Measurements from ENCODE around the gene MDFIC. TPM values are rescaled to one million over a fixed set of nuclear protein-coding genes. Genes with fewer than 3 reads are reported as not detected.

MDFIC gene
- total and polyA plus RNA-seq, 12 donors: 7.6 to 55.7 (median 33.6) TPM

DNA sequence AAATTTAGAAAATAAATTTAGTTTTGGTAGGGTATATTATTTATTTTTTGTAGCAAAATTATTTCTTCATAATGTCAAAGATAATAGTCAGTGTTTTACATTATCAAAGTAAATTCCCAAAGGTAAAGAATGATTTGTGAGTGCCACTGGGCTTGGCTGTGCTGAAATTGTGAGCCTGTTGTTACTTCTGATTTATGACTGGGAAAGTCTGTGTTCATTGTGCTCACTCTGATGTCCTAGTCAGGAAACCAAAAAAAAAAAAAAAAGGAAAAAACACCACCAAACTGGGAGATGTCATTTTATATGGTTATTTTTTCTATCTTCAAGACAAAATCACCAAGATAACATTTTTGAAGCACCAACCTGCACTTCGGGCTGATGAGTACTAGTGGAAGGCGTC, 44.3 kb downstream of the MDFIC start:
- Histone ChIP-seq H3K9me3 (no peaks in the 10 kb centered on the region), H3K27ac (no peak overlapping the region), H3K36me3 (no peaks in the 10 kb centered on the region), H3K27me3 (no peaks in the 10 kb centered on the region), H3K4me3 (no peak overlapping the region), H3K4me1 (peaks cover 0 to 20% (median 4%) of the 10 kb centered on the region in 9 donors)
- intact Hi-C loops (cut with DNase I): no loop called here
- WGBS, 2 donors: 87 to 93% methylated on average over 2 of the region's 2 CpGs
- TF ChIP-seq, protein P1, sequence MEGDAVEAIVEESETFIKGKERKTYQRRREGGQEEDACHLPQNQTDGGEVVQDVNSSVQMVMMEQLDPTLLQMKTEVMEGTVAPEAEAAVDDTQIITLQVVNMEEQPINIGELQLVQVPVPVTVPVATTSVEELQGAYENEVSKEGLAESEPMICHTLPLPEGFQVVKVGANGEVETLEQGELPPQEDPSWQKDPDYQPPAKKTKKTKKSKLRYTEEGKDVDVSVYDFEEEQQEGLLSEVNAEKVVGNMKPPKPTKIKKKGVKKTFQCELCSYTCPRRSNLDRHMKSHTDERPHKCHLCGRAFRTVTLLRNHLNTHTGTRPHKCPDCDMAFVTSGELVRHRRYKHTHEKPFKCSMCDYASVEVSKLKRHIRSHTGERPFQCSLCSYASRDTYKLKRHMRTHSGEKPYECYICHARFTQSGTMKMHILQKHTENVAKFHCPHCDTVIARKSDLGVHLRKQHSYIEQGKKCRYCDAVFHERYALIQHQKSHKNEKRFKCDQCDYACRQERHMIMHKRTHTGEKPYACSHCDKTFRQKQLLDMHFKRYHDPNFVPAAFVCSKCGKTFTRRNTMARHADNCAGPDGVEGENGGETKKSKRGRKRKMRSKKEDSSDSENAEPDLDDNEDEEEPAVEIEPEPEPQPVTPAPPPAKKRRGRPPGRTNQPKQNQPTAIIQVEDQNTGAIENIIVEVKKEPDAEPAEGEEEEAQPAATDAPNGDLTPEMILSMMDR (IDR thresholded peaks at IDR 0.05): no peak
- no peak for ATAC-seq
- DNase-seq: no peak

DNA sequence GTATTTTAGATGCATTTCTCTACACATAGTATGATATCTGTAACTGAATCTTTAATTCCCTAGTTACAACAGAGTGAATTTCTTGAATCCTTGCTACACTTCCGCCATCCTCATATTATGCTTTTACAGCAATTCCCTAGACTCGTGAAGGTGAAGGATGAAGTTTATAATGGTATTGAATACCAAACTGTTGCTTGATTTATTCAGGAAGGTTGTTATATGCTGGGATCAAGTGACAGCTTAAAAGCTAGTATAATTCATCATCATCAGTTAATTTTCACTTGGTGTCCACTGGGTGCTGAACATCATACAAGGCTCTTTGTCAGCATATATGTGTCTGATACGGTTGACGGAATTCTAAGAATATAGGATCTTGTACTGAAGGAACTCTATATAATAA, 47.2 kb downstream of the MDFIC start:
- no peak for ATAC-seq

DNA sequence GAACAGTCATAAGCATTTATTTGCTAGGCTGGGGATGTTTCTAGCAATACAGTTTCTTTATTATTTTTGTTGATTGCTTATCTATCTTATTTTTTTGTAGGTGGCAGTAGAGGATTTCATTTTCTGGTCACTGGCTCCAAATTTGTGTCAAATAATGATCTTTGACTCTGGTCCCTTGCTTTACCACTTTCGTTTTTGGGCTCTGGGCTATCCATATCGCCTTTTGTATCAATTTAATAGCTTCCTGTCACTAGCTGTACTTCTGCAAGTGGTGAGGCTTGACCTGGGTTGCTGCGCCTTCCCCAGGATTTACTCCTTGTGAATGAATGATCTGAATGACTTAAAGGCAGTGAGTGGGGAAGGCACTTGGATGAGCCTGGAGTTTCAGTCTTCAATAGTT, 48.4 kb downstream of the MDFIC start:
- TF ChIP-seq, protein P1 (IDR thresholded peaks at IDR 0.05): no peak
- Histone ChIP-seq H3K27ac (no peak overlapping the region), H3K4me3 (no peak overlapping the region), H3K36me3 (no peaks in the 10 kb centered on the region), H3K4me1 (peaks cover 0 to 55% (median 25%) of the 10 kb centered on the region in 9 donors), H3K9me3 (no peaks in the 10 kb centered on the region), H3K27me3 (no peaks in the 10 kb centered on the region)
- no peak for DNase-seq
- ATAC-seq: no peak
- WGBS, 2 donors: 81 to 90% methylated on average over 3 of the region's 3 CpGs
- intact Hi-C loops (cut with DNase I): loop anchor here in 2 of 10 donors (10.0 kb wide), 1 partner anchor 46 kb away; the partner anchor contains the start of gene MDFIC (in 2 of the 2)

More for the DNA sequence above, 47.2 kb downstream of the MDFIC start:
- intact Hi-C loops (cut with DNase I): no loop called here
- TF ChIP-seq, protein P1 (IDR thresholded peaks at IDR 0.05): no peak
- no peak overlapping the region for H3K4me3 ChIP-seq
- no peak for DNase-seq
- H3K27me3 ChIP-seq: no peaks in the 10 kb centered on the region
- 99 to 100% methylated on average over 4 of the region's 4 CpGs for WGBS, 2 donors
- no peaks in the 10 kb centered on the region for H3K9me3 ChIP-seq
- no peaks in the 10 kb centered on the region for H3K36me3 ChIP-seq
- no peak overlapping the region for H3K27ac ChIP-seq
- H3K4me1 ChIP-seq: peaks cover 0 to 44% (median 15%) of the 10 kb centered on the region in 9 donors

DNA sequence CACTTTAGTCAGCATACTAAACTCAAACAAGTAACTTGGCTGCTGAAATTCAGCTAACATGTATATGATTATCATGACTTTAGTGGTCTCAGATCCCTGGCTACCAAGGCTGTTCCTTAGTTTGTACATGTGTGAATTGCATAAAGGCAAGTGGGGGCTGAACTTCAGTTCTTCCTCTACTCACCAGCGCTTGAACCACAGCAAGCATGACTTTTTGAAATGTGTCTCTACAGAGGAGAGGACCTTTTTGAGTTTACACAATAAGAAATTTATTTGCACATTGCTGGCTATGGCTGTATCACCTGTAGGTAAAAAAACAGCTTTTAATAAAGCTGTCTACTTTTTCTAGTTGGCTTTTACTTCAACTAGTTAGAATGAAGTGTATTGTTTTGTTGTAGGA, 48.8 kb downstream of the MDFIC start:
- TF ChIP-seq, protein P1 (IDR thresholded peaks at IDR 0.05): no peak
- no peaks in the 10 kb centered on the region for H3K9me3 ChIP-seq
- peaks cover 0 to 57% (median 25%) of the 10 kb centered on the region in 9 donors for H3K4me1 ChIP-seq
- 96 to 97% methylated on average over 1 of the region's 1 CpG for WGBS, 2 donors
- no peaks in the 10 kb centered on the region for H3K36me3 ChIP-seq
- no peak overlapping the region for H3K27ac ChIP-seq
- intact Hi-C loops (cut with DNase I): loop anchor here in 2 of 10 donors (10.0 kb wide), 1 partner anchor 46 kb away; the partner anchor contains the start of gene MDFIC (in 2 of the 2)
- H3K4me3 ChIP-seq: no peak overlapping the region
- H3K27me3 ChIP-seq: no peaks in the 10 kb centered on the region
- ATAC-seq (no peak), DNase-seq (no peak)
